HG03439 (cell line): Measurements from ENCODE around the gene NID2.

Source experiments
- ATAC-seq: cut with Tn5 transposase; IDR thresholded peaks from one replicate; pipeline ENCODE4 v1.9.1; 2021; ENCODE audit warnings: mild to moderate bottlenecking, moderate library complexity; ENCODE audit not compliant: unreplicated experiment

Gene NID2

GRCh38 chr14:52080808-52081755, 12.2 kb upstream of the NID2 start:
- ATAC-seq: no peak

- ATAC-seq: no peak
These were observed 11.4 kb upstream of the NID2 start for GRCh38 chr14:52080158-52080800.

- ATAC-seq: no peak
These were observed 10.5 kb upstream of the NID2 start for GRCh38 chr14:52079239-52079959.

- no peak for ATAC-seq
These were observed 9.9 kb upstream of the NID2 start for GRCh38 chr14:52078721-52079120.

- no peak for ATAC-seq
These were observed 9.3 kb upstream of the NID2 start for GRCh38 chr14:52078095-52078531.

GRCh38 chr14:52077256-52077979, 8.6 kb upstream of the NID2 start:
- ATAC-seq: no peak

GRCh38 chr14:52076334-52076733, 7.5 kb upstream of the NID2 start:
- ATAC-seq: no peak

- ATAC-seq: no peak
These were observed 6.5 kb upstream of the NID2 start for GRCh38 chr14:52075371-52075770.

DNA sequence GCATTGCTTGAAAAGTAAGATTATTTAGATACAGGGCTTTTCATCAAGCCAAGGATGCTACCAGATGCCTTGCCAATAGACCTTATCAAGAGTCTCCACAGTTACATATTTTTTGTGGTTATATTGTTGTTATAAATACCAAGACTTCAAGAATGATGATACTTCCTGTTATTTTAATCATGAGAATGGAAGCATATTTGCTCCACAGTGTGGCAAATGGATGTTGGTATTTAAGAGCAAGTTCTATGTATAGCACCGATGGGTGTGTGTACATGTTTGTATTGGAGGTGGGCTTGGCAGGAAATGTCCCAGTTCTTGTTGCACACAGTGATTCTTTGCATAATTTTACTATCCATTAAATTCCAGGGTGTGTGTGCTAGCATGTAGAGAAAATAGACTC, 4.4 kb upstream of the NID2 start:
- ATAC-seq: no peak

GRCh38 chr14:52072266-52072780, 3.5 kb upstream of the NID2 start:
- ATAC-seq: no peak

DNA sequence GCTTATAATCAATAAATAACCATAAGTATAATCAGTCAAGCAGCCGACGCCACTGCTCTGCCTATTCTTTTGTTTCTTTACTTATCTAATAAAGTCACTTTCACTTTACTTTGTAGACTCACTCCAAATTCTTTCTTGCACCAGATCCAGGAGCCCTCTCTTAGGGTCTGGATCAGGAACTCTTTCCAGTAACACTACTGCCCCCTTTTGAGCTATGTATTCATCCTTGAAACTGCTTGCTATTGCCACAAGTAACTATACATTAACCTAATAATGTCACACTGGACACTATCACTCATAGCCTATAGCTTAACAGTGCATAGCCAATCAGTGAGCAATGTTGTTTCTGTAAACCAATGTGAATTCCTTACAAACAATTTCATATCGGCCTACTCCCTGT, 2.8 kb upstream of the NID2 start:
- ATAC-seq: no peak

- no peak for ATAC-seq
These were observed 1.2 kb upstream of the NID2 start for GRCh38 chr14:52070051-52070431.

DNA sequence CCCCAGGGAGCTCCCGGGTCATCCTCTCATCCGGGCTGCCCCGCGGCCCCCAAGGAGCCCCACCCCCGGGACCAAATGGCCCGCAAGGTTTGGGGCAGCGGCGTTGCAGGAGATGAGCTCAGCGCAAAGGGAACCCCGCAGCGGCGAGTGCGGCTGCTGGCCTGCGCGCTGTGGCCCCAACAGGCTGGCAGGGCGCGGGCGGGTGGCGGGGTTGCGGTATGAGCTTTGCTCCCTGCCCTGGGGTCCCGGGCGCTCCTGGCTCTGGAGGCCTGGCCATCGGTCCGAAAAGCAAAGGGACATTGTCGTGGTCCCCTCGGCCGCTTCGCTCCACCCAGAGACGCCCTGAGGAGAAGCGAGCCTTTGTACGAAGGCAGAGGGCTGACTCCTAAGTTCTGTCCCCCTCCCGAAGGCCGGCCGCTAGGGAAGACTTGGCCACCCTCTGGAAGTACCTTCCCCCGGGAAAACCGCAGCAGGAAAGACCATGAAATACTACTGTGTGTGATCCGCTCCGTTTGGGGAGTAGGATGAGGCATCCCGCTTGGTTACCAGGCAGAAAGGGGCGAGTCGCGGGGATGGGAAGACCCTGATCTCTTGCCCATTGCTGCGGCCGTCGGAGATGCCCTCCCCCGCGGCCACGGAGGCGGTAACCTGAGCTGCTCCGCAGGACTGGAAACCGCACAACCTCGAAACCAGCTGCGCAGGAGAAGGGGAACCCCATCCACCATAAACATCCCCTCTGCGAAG, 620 bp upstream of the NID2 start:
- no peak for ATAC-seq

- ATAC-seq: no peak
These were observed 815 bp downstream of the NID2 start for GRCh38 chr14:52067873-52068614.

- ATAC-seq: no peak
These were observed 4.7 kb downstream of the NID2 start for GRCh38 chr14:52064174-52064573.

- ATAC-seq: no peak
These were observed 5.8 kb downstream of the NID2 start for GRCh38 chr14:52063052-52063462.

GRCh38 chr14:52061890-52062289, 7.0 kb downstream of the NID2 start:
- ATAC-seq: no peak

DNA sequence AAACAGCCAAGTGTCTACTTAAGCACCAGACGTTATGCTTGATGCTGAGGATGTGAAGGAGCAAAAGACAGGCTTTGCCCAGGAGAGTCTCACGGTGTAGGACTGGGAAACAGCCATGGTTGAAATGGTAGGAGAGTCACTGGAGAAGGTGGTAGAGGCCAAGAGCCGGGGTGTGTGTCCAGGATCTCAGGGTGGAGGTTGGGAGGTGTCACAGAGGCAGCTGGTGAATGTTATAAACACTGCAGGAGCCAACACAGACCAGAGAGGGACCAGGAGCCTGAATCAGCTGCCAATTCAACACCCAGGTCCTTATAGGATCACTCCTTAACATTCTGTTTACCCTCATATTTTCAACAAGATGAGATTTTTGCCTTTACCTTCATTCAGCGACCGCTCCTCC, 7.5 kb downstream of the NID2 start:
- ATAC-seq: no peak

DNA sequence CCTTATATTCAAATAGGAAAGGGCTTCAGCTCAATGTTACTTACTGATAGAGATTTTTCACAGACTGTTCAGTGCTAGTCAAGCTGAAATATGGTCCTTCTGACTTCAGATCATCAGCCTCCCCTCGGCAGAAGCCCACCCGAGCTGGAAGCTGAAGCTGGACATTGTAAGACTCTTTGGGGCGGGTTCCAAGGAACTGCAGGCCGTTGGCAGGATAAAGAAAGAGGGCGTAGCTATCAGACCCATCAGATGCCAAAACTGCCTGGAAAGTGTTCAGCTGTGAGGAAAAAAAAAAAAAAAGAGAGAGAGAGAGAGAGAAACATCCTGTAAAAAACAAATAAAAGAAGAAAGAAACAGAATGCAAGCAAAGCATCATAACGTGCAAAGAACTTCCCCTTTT, 8.8 kb downstream of the NID2 start:
- ATAC-seq: no peak
